Left ventricle myocardium inferior (tissue), 1 donor: ENCODE results near the gene COMT. TPM values are rescaled to one million over a fixed set of nuclear protein-coding genes. Genes with fewer than 3 reads are reported as not detected.
A peak's percentile ranks its signal among the peaks of the same experiment; 100 is the strongest.

Experiments used
- DNase-seq: peaks from one replicate; pipeline ENCODE4 v3.0.0-alpha.2; 2020
- H3K27ac ChIP-seq: fragments of 200-600 bp; replicated peaks from 2 replicates; pipeline ENCODE4 v1.8.0; 2021
- H3K27me3 ChIP-seq: fragments of 200-600 bp; 2 replicates; pipeline ENCODE4 v1.8.0; 2021; ENCODE audit warnings: low read depth
- H3K36me3 ChIP-seq: fragments of 200-600 bp; 2 replicates; pipeline ENCODE4 v1.8.0; 2021
- H3K4me1 ChIP-seq: fragments of 200-600 bp; 2 replicates; pipeline ENCODE4 v1.8.0; 2021
- H3K4me3 ChIP-seq: fragments of 200-600 bp; 2 replicates; pipeline ENCODE4 v1.8.0; 2021; ENCODE audit warnings: mild to moderate bottlenecking, moderate library complexity
- H3K9me3 ChIP-seq: fragments of 200-600 bp; replicated peaks from 2 replicates; pipeline ENCODE4 v1.8.0; 2021
- CTCF ChIP-seq: fragments of 200-600 bp; IDR thresholded peaks from 2 replicates; pipeline ENCODE4 v1.8.0; 2021; ENCODE audit warnings: antibody characterized with exemption, mild to moderate bottlenecking, borderline replicate concordance
- intact Hi-C: fragments of 100-400 bp; cut with micrococcal nuclease; formaldehyde crosslinking; loops from one replicate; pipeline ENCODE4 v1.11.0; 2022
- total RNA-seq: library from RNA; stranded (reverse); fragmentation: NEBNext Ultra II Directional; extraction: Animal tissue kit (Norgen Biotek cat#: 25700); gene quantifications from one replicate; pipeline ENCODE4 v1.2.1, GENCODE V29; 2021
- donor health status: DM: no; HTN: yes; CAD: no; lungs with severe emphysema.

Gene COMT
- total RNA-seq, 1 donor from 2014 or later, result 81.5 TPM

- H3K27ac ChIP-seq, result peak overlapping the region; percentile 95
- peak overlapping the region; percentile 89 for H3K4me3 ChIP-seq
- intact Hi-C loops, result no loop called here
- H3K9me3 ChIP-seq, result no peaks in the 10 kb centered on the region
- no peaks in the 10 kb centered on the region for H3K27me3 ChIP-seq
- TF ChIP-seq CTCF, result no peak
- no peak for DNase-seq
- peaks cover 68% of the 10 kb centered on the region for H3K4me1 ChIP-seq
- peaks cover 4% of the 10 kb centered on the region for H3K36me3 ChIP-seq
These were observed 847 bp downstream of the COMT start for GRCh38 chr22:19942157-19943081.

DNA sequence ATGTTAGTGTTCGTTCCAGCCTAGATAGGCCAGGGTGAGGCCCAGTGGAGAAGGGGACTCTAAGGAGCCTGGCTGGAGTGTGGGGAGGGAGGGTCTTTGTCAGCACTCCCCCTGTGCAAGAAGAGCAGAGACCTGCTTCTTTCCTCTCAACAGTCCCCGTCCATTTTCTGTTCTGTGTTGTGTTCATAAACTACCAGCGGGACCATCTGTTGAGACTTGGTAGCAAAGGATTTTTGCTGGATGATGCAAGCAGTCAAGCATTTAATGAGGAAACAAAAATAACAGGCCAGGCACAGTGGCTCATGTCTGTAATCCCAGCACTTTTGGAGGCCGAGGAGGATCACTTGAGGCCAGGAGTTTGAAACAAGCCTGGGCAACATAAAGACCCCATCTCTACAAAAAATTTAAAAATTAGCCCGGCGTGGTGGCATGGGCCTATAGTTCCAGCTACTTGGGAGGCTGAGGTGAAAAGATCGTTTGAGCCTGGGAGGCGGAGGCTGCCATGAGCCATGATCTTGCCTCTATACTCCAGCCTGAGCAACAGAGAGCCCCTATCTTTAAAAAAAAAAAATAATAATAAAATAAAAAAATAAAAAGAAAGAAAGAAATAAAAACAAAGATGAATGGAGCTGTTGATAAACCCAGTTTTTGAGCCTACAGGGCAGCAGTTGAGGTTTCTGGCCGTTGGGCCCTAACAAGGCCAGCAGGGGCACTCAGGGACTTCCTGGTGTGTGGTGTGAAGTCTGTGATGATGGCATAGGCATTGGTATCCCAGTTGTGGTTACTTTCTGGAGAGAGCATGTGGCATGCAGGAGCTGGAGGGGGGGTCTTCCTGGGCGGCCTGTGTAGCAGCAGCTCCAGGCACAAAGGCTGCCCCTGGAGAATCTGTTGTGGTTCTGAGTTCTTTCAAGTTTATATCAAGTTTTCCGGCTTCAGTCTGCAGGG lies 1.8 kb downstream of the COMT start:
- Histone ChIP-seq H3K4me3 (peak overlapping the region; percentile 89), H3K27ac (peak overlapping the region; percentile 95), H3K9me3 (no peaks in the 10 kb centered on the region), H3K27me3 (no peaks in the 10 kb centered on the region), H3K4me1 (peaks cover 76% of the 10 kb centered on the region), H3K36me3 (no peaks in the 10 kb centered on the region)
- intact Hi-C loops, result no loop called here
- no peak for DNase-seq
- no peak for TF ChIP-seq CTCF

- Histone ChIP-seq H3K4me3 (no peak overlapping the region), H3K36me3 (no peaks in the 10 kb centered on the region), H3K27ac (peak overlapping the region; percentile 95), H3K27me3 (no peaks in the 10 kb centered on the region), H3K9me3 (no peaks in the 10 kb centered on the region), H3K4me1 (peaks cover 89% of the 10 kb centered on the region)
- intact Hi-C loops, result no loop called here
- no peak for TF ChIP-seq CTCF
- DNase-seq, result no peak
These were observed 6.6 kb downstream of the COMT start for GRCh38 chr22:19948057-19948760.

DNA sequence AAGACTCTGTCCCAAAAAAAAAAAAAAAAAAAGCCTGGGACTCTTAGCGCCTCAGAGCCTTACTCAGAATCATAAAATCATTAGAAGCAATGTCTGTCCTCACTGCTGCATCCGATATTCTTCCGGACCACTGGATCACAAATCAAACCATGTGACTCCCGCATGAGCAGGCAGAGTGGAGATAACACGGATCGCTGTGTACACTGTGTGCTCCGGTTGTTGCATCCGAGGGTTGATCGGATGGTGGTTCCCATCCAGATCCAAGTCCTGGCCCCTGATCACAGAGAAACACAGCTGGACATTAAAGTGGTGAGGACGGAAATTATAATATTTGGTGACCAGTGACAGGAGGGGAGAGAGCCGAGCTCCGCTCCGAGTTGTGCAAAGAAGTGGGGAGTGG lies 9.8 kb downstream of the COMT start:
- TF ChIP-seq CTCF, result no peak
- intact Hi-C loops, result no loop called here
- Histone ChIP-seq H3K9me3 (no peaks in the 10 kb centered on the region), H3K27ac (peak overlapping the region; percentile 83), H3K4me1 (peaks cover 81% of the 10 kb centered on the region), H3K27me3 (no peaks in the 10 kb centered on the region), H3K36me3 (no peaks in the 10 kb centered on the region), H3K4me3 (peak overlapping the region; percentile 44)
- DNase-seq, result no peak
